T-helper 2 cell treated with Interferon-gamma antibody and Interleukin-4, amounts not matched to agents 100 ng/mL and 5 ng/mL, for 36 hours (primary cell): ENCODE data around the gene TEAD3. TPM values are rescaled to one million over a fixed set of nuclear protein-coding genes. Genes with fewer than 3 reads are reported as not detected.

Experiments used
- intact Hi-C: fragments of 100-400 bp; cut with micrococcal nuclease; formaldehyde crosslinking; loops from one replicate; pipeline ENCODE4 v1.15.1; 2023
- total RNA-seq: library from RNA; stranded (reverse); gene quantifications from 2 replicates; pipeline ENCODE4 v1.2.3, GENCODE V29; 2022

The TEAD3 gene
- total RNA-seq, 1 donor from 2014 or later: 0.14 TPM

DNA sequence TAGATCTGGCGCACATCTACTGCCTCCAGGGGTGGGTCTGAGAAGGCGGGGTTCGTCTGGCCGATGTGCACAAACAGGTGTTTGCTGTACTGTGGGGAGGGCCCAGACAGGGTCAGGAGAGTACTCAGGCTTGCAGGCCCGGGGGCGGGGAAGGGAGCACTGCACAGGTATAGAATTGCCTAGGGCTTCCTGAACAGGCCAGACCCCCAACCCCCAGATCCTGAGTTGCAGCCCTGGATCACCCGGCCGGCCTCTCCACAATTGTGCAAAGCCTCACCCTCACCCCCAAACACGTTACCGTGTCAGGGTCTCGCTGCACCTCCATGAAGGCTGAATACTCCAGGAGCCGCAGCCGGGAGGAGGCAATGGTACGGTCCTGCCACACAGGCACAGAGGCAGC lies 20.9 kb downstream of the TEAD3 start:
- intact Hi-C loops: no loop called here

DNA sequence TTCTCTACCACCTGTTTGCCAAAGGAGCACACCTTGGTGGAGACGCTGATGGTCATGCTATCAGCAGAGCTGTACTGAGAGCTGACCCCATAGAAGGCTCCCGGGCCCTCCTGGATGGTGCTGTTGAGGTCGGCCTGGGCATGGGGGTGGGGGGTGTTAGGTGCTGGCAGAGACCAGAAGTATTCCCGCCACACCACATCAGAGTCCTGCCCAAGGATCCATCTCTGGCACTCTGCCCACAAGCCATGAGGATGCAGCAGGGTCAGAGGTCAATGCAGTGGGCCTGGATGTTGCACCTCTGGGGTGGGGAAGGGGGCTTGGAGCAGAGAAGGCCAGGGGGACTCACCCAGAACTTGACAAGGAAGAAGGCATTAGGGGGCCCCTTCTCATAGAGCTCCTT lies 21.3 kb downstream of the TEAD3 start:
- intact Hi-C loops: no loop called here

DNA sequence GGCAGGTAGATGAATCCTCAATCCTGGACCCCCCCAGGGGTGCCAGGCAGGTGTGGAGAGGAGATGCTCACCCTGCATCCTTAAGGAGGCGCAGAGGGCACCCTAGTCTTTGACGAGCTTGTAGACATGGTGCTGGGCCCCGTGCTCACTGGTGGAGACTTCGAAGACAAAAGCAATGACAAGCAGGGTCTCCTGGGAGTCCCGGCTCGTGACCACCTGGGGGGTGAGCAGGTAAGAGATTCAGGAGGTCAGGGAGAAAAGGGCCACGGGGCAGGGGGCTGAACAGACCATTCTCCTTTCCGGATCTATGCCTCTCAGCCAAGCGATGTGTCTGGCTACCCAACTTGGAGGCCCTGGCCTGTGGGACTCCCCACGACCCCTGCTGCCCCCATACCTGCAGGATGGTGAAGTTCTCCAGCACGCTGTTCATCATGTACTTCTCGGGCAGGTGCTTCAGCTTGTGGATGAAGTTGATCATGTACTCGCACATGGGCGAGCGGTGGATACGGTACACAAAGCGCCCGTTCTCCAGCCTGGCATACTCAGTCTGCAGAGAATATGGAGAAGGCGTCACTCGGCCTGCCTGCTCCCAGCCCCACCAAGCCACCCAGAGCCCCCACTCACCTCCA lies 21.8 kb downstream of the TEAD3 start:
- intact Hi-C loops: no loop called here

DNA sequence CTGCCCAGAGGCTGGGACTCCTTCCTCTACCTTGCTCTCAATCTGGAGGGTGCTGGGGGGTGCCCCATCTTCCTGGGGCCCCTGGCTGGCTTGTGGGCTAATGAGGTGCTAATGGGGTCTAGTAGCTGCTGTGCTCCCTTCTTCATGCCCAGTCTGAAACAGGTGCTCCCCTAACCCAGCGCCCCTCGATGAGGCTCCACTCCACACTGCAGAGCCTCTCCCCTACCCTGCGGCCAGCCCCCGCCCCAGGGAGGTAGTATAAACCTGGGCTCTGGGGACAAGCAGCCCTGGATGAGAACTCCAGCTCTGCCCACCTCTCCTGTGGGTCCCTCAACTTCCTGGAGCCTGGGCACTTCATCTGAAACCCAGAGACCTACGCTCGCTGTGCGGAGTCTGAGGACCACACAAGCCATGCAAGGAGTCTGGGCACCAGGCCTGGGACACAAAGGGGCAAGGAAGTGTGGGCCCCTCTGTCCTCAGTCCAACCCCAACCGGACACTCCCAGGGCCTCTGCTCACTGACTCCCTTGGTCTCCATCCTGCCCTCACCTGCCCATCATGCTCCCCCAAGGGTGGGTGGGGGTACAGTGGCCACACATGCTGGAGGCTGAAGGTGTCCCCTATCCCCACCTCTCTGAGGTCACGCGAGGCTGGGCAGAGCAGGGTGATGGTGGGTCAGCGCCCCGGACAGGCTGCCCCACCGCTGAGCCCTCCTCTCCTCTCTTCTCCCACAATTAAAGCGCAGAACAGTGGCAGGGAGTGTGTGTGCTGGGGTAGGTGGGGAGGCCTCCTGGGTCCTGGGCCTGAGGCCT lies 22.5 kb downstream of the TEAD3 start:
- intact Hi-C loops: no loop called here

DNA sequence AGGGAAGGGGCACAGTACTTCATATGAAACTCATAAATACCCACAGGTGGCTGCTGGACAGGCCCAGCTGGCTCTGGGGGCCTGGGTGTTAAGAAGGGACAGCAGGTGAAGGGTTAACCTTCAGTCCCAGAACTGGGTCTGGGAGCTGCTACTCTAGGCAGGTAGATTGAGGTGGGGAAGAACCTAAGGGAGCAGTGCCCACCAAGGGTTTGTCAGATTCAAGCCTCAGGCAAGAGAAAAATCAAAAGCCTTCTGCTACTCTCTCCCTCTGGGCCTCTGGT lies 23.1 kb downstream of the TEAD3 start:
- intact Hi-C loops: no loop called here

DNA sequence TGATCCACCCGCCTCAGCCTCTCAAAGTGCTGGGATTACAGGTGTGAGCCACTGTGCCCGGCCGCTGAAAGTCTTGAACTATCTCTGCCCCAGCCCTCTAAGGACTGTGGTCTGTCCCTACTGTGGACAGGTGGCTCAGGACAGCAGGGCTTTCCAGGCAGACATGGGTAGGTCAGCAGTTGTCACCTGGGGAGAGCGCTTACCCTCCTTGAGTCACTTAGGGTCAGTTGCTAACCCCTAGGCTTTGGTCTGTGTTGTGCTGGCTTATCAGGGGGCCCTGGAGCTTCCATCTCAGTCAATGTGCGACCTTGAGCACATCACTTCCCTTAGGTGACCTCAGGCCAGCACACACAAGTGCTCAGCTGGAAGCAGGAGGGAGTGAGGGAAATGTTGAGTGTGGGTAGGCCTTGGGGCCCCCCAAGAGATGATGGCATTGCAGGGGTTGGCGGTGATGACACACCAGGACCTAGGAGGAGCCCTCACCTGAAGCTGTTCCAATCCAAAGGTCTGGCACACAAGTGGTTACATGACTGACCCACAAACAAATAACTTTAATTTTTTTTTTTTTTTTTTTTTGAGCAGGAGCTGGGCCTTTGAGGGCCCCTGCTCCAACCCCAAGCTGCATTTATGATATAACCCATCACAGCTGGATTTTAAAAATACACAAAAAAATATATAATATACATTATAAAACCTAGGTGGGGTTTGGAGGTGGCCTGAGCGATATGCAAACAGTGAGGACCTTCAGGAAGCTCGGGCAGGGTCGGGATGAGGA lies 23.6 kb downstream of the TEAD3 start:
- intact Hi-C loops: no loop called here

DNA sequence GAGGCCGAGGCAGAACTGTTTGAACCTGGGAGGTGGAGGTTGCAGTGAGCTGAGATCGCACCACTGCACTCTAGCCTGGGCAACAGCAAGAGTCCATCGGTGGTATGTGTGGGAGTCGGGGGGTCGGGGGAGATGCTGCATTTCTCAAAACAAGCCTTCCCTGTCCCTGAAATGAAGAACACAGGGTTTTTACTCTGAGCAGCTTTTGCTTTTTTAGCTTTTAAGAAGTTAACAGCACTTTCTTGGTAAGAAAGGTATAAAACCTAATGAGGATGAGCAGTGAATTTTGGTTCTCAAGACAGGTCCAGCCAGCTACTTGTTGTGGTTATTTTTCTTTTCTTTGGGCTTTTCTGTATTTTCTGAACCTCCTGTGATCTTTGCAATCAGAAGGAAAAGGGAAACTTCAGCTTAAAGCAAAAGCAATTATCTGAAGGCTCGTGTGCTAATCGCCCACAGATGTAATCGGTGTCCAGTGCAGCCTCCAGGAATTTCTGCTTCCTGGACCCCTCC lies 25.0 kb downstream of the TEAD3 start:
- intact Hi-C loops: no loop called here

DNA sequence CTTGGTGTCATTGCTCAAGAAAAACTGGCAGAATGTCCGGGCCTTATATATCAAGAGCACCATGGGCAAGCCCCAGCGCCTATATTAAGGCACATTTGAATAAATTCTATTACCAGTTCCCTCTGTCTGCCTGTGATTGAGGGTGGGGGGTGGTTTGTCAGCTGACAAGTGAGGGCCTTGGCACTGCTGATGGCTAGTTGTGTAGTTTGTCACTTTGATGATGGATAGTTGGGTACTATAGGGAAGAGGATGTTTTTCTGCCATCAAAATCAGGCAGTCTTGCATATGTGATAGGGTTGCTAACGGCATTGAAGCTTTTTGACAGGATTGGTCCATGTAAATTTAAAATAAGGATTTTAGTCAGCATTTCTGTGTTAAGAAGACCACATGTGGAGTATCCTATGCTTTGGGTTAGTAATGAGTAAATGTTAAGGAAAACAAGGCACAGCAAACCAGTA lies 26.2 kb downstream of the TEAD3 start:
- intact Hi-C loops: no loop called here

DNA sequence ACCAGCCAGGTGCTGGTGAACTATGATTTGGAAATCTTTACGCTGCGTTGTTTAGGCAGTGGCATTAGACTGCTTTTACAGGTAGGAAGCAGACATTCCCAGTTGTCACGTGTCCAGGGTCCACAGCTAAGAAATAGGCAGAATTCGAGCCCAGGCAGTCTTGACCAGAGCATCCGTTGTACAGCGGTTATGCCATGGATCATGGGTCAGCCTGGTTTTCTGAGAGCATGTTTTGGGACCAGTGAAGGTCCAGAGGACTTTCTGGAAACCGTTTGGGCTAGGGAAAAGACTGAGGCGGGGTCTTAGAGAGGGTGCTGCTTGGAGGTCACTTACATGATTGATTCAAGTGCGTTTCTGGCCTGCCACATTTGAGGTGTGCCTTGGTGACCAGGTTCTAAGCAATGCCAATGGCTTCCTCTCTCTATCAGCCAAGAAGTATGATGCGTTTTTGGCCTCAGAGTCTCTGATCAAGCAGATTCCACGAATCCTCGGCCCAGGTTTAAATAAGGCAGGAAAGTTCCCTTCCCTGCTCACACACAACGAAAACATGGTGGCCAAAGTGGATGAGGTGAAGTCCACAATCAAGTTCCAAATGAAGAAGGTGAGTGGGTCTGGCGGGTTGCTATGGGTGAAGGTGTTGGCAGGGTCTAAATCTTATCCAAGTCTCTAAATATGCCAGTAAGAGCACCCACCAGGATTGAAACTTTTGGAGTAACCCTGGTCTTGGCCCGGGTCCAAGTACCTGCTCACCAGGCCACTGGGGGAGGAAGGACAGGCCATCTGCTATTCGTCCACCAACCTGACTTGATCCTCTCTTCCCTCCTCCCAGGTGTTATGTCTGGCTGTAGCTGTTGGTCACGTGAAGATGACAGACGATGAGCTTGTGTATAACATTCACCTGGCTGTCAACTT lies 26.9 kb downstream of the TEAD3 start:
- intact Hi-C loops: no loop called here

DNA sequence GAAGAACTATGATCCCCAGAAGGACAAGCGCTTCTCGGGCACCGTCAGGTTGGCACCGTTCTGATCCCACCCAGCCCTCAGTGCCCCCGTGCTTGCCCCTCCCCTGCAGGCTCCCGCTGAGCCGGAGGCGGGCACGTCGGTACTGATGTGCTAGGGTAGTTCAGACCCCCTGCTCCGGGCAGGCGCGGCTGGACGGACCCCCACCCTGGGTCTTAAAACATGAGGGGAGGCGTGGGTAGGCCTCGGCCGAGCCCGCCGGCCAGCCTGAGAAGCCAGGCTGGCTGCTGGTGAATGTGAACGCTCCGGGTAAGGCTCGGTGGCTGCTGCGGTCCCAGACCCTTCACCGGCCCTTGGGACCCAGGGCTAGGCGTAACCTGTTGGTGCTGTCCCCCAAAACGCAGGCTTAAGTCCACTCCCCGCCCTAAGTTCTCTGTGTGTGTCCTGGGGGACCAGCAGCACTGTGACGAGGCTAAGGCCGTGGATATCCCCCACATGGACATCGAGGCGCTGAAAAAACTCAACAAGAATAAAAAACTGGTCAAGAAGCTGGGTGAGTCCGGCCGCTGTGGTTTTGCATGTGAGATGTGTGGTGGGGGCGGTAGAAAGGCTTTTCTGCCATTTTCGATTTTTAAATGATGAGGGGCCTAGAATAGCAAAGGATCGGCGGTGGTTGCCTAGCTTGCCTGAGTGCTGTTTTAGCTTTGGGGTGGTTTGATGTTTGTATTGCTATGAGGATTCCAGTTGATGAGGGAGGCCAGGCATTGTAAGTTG lies 27.7 kb downstream of the TEAD3 start:
- intact Hi-C loops: loop anchor here (1.0 kb wide), 4 partner anchors 17 to 172 kb away; partner anchors contain the start of genes DEF6, FANCE and PPARD

DNA sequence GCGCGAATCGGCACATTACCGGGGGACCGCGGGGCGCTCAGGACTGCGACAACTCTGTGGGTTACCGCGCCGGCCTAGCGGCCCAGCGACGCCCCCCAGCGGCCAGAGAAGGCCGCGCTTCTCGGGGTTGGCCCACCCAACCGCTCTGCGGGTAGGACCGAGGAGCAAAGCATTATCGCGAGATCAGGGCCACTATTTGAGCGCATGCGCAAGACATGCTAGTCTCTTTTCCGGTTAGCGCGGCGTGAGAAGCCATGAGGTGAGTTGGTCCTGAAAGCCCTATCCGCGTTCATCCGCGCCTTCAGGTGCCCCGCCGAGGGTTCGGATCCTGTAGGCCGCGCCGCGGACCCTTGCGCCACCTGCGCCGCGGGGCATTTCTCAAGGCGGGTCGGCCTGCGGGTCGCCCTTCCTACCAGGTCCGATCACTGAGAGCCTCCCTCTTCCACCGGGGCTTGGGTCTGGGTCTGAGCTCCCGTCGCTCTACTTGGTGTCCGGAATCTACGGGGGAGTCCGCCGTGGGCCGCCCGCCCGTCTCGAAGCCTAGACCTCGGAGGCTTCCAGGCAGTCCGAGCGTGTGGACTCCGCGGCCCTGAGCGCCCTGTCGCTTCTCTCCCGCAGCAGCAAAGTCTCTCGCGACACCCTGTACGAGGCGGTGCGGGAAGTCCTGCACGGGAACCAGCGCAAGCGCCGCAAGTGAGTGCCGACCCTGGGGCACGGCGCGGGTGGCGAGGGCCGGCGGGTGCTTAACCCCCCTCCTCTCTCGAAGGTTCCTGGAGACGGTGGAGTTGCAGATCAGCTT lies 28.5 kb downstream of the TEAD3 start, which contains the start of gene RPL10A:
Gene RPL10A, plus strand, starts transcription at position 221 of the 799 bp plus-strand sequence. Its CDS starts 34 bp downstream, at position 255.
- intact Hi-C loops: loop anchor here (1.0 kb wide), 4 partner anchors 16 to 171 kb away; partner anchors contain the start of genes DEF6, FANCE and PPARD

DNA sequence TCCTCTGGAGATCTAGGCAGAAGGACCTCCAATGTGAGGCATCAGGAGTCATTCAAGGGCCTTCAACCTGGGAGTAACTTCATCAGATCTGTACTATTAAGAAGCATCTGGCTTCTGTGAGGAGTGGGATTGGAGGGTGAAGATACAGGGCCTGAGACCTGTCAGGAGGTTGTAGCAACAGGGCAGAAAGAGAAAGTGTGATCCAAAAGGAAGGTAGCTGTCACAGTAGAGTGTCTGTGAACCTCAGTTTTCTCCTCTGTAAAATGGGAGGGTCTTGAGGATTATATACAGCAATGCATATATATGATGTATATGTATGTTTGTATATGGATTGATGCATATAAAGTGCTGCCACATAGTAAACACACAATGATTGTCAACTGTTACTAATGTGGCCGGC lies 31.2 kb downstream of the TEAD3 start:
- intact Hi-C loops: no loop called here

DNA sequence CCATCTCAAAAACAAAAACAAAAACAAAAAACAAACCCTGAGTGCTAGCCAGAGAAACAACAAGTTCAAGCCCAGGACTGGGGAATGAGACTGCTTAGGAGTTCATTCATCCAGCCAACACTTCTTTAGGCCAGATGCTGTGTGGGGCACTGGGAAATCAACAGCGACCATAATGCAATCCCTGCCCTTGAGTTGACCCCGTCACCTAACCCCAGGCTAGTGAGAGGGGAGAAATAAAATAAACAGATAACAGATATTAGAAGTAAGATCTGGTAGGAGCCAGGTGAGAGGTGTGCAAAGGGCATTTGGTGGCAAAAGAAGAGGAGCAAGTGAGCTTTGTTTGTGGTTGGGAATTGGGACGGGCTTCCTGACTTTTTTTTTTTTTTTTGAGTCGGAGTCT lies 33.6 kb downstream of the TEAD3 start:
- intact Hi-C loops: no loop called here

DNA sequence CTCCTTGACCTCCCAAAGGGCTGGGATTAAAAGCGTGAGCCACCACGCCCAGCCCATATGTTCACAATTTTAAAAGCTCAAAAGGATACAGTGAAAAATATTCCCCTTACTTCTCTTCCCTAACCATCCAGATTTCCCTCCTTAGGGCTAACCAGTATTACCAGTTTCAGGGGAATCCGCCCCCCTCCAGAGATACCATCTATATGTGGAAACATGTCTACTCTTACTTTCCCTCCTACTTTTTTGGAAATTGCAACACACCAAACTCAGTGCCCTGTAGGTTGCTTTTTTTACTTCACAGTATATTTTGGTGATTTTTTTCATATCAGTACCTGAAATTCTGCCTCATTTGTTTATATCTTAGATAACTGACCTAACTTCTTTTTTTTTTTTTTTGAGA lies 35.6 kb downstream of the TEAD3 start:
- intact Hi-C loops: no loop called here

DNA sequence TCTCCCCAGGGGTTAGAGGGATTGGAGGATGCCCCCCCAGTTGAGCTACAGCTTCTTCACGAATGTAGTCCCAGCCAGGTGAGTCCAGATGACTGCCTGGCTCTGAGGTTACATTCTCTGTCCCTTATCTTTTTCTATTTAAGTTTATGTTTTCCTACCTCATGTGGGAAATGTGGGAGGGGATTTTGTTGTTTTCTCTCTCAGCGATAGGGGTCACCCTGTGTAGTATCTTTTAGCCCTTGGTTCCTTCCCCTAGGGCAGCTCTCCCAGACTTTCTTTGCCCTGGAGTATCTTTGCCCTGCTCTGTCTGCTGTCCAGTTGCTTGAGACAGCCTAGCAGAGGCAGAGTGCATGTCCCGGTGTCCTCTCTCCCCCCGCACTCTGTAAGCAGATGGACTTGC lies 39.0 kb downstream of the TEAD3 start:
- intact Hi-C loops: no loop called here

DNA sequence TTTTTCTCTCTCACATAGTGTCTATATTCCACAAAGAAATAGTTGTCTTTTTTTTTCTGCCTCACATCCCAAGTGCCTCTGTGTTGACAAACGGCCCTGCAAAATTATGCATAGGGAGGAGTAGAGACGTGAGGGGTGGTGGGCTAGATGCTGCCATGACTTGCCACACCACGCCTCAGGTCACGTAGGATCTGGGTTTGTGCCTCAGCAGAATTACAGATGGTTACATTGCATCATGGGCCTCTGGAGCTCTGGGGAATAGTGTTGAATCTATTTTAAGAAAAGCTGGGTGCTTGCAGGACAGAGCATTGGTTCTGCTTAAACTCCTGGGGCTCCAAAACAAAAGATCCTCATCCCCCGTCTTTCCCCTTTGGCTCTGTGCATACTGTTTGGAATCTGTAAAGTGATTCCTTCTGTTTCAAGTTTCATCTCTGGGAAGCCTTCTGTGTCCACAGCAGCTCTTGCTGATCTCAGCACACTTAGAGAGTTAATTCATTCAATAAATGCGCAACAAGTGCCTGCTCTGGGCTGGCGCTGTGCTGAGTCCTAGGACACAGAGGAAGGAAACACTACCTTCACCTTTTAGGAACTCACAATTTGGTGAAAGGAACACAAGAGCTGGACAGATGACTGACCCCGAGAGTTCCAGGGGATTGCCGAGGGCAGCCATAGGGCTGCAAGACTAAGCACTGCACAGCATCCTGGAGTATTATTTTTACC lies 42.3 kb downstream of the TEAD3 start:
- intact Hi-C loops: no loop called here

DNA sequence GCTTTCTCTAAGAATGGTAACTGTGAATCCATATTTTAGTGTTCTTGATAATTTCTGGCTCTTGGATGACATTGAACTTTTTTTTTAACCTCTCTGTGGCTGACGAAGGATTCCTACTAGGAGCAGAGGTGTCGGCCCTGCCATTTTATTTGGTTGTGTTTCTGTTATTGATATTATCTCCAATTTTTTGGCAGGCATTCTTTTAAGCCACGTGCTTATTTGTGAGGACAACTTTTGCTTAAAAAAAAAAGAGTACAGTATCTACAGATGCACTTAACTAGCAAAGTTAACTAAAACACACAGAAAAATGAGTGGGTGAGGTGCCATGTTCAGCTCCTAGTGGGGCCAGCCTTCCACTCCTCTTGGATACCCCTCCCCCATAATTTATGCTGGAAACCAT lies 43.6 kb downstream of the TEAD3 start:
- intact Hi-C loops: loop anchor here (2.0 kb wide), 1 partner anchor 34 kb away; no protein-coding TSS in a partner anchor
